ENCODE measurements around the gene HDAC5. TPM values are rescaled to one million over a fixed set of nuclear protein-coding genes. Genes with fewer than 3 reads are reported as not detected.

The HDAC5 gene
- total RNA-seq, 1 experiment from 2014 or later: 72.5 TPM

GRCh38 chr17:44078412-44078811 is 45.0 kb downstream of the HDAC5 start:
- DNase-seq: peak; percentile 37
- no peak overlapping the region for H3K4me3 ChIP-seq (ENCODE audit: insufficient read depth, low read depth, low read length)
- H3K27me3 ChIP-seq (ENCODE audit: control insufficient read depth, insufficient read depth, low read length): no peaks in the 10 kb centered on the region
- peaks cover 41% of the 10 kb centered on the region for H3K36me3 ChIP-seq (replicated peaks; ENCODE audit: control insufficient read depth, insufficient read depth, low read length)

GRCh38 chr17:44077595-44077909 is 45.9 kb downstream of the HDAC5 start:
- no peak overlapping the region for H3K4me3 ChIP-seq (ENCODE audit: insufficient read depth, low read depth, low read length)
- no peak for DNase-seq
- no peaks in the 10 kb centered on the region for H3K27me3 ChIP-seq (ENCODE audit: control insufficient read depth, insufficient read depth, low read length)
- peaks cover 36% of the 10 kb centered on the region for H3K36me3 ChIP-seq (replicated peaks; ENCODE audit: control insufficient read depth, insufficient read depth, low read length)

- Histone ChIP-seq H3K27me3 (ENCODE audit: control insufficient read depth, insufficient read depth, low read length) (no peaks in the 10 kb centered on the region), H3K4me3 (ENCODE audit: insufficient read depth, low read depth, low read length) (no peak overlapping the region), H3K36me3 (replicated peaks; ENCODE audit: control insufficient read depth, insufficient read depth, low read length) (peaks cover 35% of the 10 kb centered on the region)
- no peak for DNase-seq
Measured at GRCh38 chr17:44076716-44077594, 46.5 kb downstream of the HDAC5 start.

GRCh38 chr17:44075598-44076293 is 47.7 kb downstream of the HDAC5 start:
- H3K27me3 ChIP-seq (ENCODE audit: control insufficient read depth, insufficient read depth, low read length): no peaks in the 10 kb centered on the region
- no peak for DNase-seq
- peaks cover 33% of the 10 kb centered on the region for H3K36me3 ChIP-seq (replicated peaks; ENCODE audit: control insufficient read depth, insufficient read depth, low read length)
- no peak overlapping the region for H3K4me3 ChIP-seq (ENCODE audit: insufficient read depth, low read depth, low read length)

- Histone ChIP-seq H3K4me3 (ENCODE audit: insufficient read depth, low read depth, low read length) (no peak overlapping the region), H3K36me3 (replicated peaks; ENCODE audit: control insufficient read depth, insufficient read depth, low read length) (peaks cover 29% of the 10 kb centered on the region), H3K27me3 (ENCODE audit: control insufficient read depth, insufficient read depth, low read length) (no peaks in the 10 kb centered on the region)
- no peak for DNase-seq
Measured at GRCh38 chr17:44074911-44075285, 48.5 kb downstream of the HDAC5 start.

- H3K36me3 ChIP-seq (replicated peaks; ENCODE audit: control insufficient read depth, insufficient read depth, low read length): peaks cover 29% of the 10 kb centered on the region
- no peak for DNase-seq
- H3K4me3 ChIP-seq (ENCODE audit: insufficient read depth, low read depth, low read length): no peak overlapping the region
- no peaks in the 10 kb centered on the region for H3K27me3 ChIP-seq (ENCODE audit: control insufficient read depth, insufficient read depth, low read length)
Measured at GRCh38 chr17:44074231-44074910, 49.1 kb downstream of the HDAC5 start.

- peak overlapping the region; percentile 87 for H3K4me3 ChIP-seq (ENCODE audit: insufficient read depth, low read depth, low read length)
- peaks cover 23% of the 10 kb centered on the region for H3K36me3 ChIP-seq (replicated peaks; ENCODE audit: control insufficient read depth, insufficient read depth, low read length)
- DNase-seq: peak; percentile 39
- no peaks in the 10 kb centered on the region for H3K27me3 ChIP-seq (ENCODE audit: control insufficient read depth, insufficient read depth, low read length)
Measured at GRCh38 chr17:44071772-44072171, 51.7 kb downstream of the HDAC5 start.

GRCh38 chr17:44071198-44071520 is 52.3 kb downstream of the HDAC5 start:
- Histone ChIP-seq H3K27me3 (ENCODE audit: control insufficient read depth, insufficient read depth, low read length) (no peaks in the 10 kb centered on the region), H3K4me3 (ENCODE audit: insufficient read depth, low read depth, low read length) (peak overlapping the region; percentile 87), H3K36me3 (replicated peaks; ENCODE audit: control insufficient read depth, insufficient read depth, low read length) (peaks cover 18% of the 10 kb centered on the region)
- no peak for DNase-seq

GRCh38 chr17:44070455-44071197 is 52.8 kb downstream of the HDAC5 start, which contains the start of gene G6PC3:
Gene G6PC3, plus strand, starts transcription at chr17:44070735. Its CDS starts 231 bp downstream, at chr17:44070966.
- H3K36me3 ChIP-seq (replicated peaks; ENCODE audit: control insufficient read depth, insufficient read depth, low read length): peaks cover 13% of the 10 kb centered on the region
- DNase-seq: peak; percentile 100
- H3K27me3 ChIP-seq (ENCODE audit: control insufficient read depth, insufficient read depth, low read length): no peaks in the 10 kb centered on the region
- peak within 1 kb of the TSS; percentile 87 for H3K4me3 ChIP-seq (ENCODE audit: insufficient read depth, low read depth, low read length)

- peak overlapping the region; percentile 48 for H3K4me3 ChIP-seq (ENCODE audit: insufficient read depth, low read depth, low read length)
- H3K27me3 ChIP-seq (ENCODE audit: control insufficient read depth, insufficient read depth, low read length): no peaks in the 10 kb centered on the region
- peaks cover 8% of the 10 kb centered on the region for H3K36me3 ChIP-seq (replicated peaks; ENCODE audit: control insufficient read depth, insufficient read depth, low read length)
- DNase-seq: peak; percentile 86
Measured at GRCh38 chr17:44069974-44070454, 53.4 kb downstream of the HDAC5 start.

- no peaks in the 10 kb centered on the region for H3K27me3 ChIP-seq (ENCODE audit: control insufficient read depth, insufficient read depth, low read length)
- no peak overlapping the region for H3K4me3 ChIP-seq (ENCODE audit: insufficient read depth, low read depth, low read length)
- DNase-seq: no peak
- peaks cover 5% of the 10 kb centered on the region for H3K36me3 ChIP-seq (replicated peaks; ENCODE audit: control insufficient read depth, insufficient read depth, low read length)
Measured at GRCh38 chr17:44067545-44067940, 55.9 kb downstream of the HDAC5 start.

- H3K36me3 ChIP-seq (replicated peaks; ENCODE audit: control insufficient read depth, insufficient read depth, low read length): peaks cover 8% of the 10 kb centered on the region
- H3K4me3 ChIP-seq (ENCODE audit: insufficient read depth, low read depth, low read length): peak within 1 kb of the TSS; percentile 70
- peak; percentile 98 for DNase-seq
- no peaks in the 10 kb centered on the region for H3K27me3 ChIP-seq (ENCODE audit: control insufficient read depth, insufficient read depth, low read length)
Measured at GRCh38 chr17:44066204-44066930, 57.1 kb downstream of the HDAC5 start, which contains the start of gene LSM12. Gene LSM12, minus strand, starts transcription at chr17:44066671. Its CDS starts 84 bp downstream, at chr17:44066587.

GRCh38 chr17:44065668-44066203 is 57.7 kb downstream of the HDAC5 start:
- no peak for DNase-seq
- H3K4me3 ChIP-seq (ENCODE audit: insufficient read depth, low read depth, low read length): peak overlapping the region; percentile 70
- H3K27me3 ChIP-seq (ENCODE audit: control insufficient read depth, insufficient read depth, low read length): no peaks in the 10 kb centered on the region
- peaks cover 8% of the 10 kb centered on the region for H3K36me3 ChIP-seq (replicated peaks; ENCODE audit: control insufficient read depth, insufficient read depth, low read length)
